ENCODE data around the gene SYT15.
A peak's percentile ranks its signal among the peaks of the same experiment; 100 is the strongest.
"Not testable (repeated sequence)": the region's sequence is repeated elsewhere in the genome, so short reads cannot be mapped to it uniquely, and the experiment has no call there.

SYT15 gene

GRCh38 chr10:46617913-46618312 is 39.0 kb downstream of the SYT15 start:
- not testable (repeated sequence) for H3K4me1 ChIP-seq (ENCODE audit: insufficient read depth, low read length); H3K9ac ChIP-seq (ENCODE audit: low read depth, low read length); H3K9me3 ChIP-seq (ENCODE audit: insufficient read depth, low read depth, low read length); H3K4me3 ChIP-seq (ENCODE audit: low read length); H3K27me3 ChIP-seq (ENCODE audit: insufficient read depth, low read length); H3K36me3 ChIP-seq (ENCODE audit: insufficient read depth, low read depth, low read length); H3K27ac ChIP-seq (ENCODE audit: low read length)

- H3K9me3 ChIP-seq (ENCODE audit: insufficient read depth, low read depth, low read length); H3K4me3 ChIP-seq (ENCODE audit: low read length); H3K27me3 ChIP-seq (ENCODE audit: insufficient read depth, low read length): not testable (repeated sequence)
Observed at GRCh38 chr10:46623899-46624654, 45.1 kb downstream of the SYT15 start.

DNA sequence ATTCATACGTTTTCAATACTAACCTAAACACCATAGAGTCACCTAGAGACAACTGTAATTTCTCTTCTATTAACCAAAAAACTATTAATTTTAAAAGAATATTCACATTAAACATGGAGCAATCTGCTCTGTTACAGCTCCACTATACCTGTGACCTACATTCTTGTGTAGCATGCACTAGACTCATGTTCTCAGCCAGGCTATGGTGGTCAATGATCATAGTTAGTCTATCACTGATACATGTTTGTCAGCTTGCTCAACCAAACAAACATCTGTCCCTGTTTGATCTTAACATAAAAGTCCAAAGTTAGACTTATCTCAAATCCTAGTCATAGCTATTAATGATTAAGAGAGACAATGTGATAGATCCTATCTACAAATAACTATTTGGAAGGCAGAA is 50.9 kb downstream of the SYT15 start:
- H3K4me3 ChIP-seq (ENCODE audit: low read length); H3K27me3 ChIP-seq (ENCODE audit: insufficient read depth, low read length); H3K27ac ChIP-seq (ENCODE audit: low read length); H3K4me1 ChIP-seq (ENCODE audit: insufficient read depth, low read length); H3K9ac ChIP-seq (ENCODE audit: low read depth, low read length); H3K36me3 ChIP-seq (ENCODE audit: insufficient read depth, low read depth, low read length); H3K9me3 ChIP-seq (ENCODE audit: insufficient read depth, low read depth, low read length): not testable (repeated sequence)

More at GRCh38 chr10:46623899-46624654, 45.1 kb downstream of the SYT15 start:
- not testable (repeated sequence) for H3K4me1 ChIP-seq (ENCODE audit: insufficient read depth, low read length); H3K27ac ChIP-seq (ENCODE audit: low read length); H3K36me3 ChIP-seq (ENCODE audit: insufficient read depth, low read depth, low read length); H3K9ac ChIP-seq (ENCODE audit: low read depth, low read length)

- H3K4me1 ChIP-seq (ENCODE audit: insufficient read depth, low read length) = not testable (repeated sequence)
Observed at GRCh38 chr10:46630816-46631215, 51.9 kb downstream of the SYT15 start.

DNA sequence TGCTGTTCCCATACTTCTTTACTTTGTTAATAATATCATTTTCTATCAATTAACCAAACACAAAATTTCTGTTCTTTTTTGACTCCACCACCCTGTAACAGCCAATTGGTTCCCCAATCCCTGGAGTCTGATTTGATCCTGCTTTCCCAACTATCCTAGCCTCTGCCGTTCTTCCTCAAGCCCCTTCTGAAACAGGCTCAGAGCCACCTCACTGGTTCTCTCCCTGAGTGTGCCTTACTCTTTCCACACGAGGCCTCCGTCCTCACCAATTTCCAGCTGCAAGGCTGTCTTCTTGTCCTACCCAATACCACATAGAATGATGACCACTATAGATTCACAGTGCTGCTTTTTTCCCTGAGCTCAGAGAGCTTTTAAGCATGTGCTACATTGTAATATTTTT is 52.8 kb downstream of the SYT15 start:
- H3K9me3 ChIP-seq (ENCODE audit: insufficient read depth, low read depth, low read length); H3K36me3 ChIP-seq (ENCODE audit: insufficient read depth, low read depth, low read length); H3K4me3 ChIP-seq (ENCODE audit: low read length); H3K27ac ChIP-seq (ENCODE audit: low read length); H3K9ac ChIP-seq (ENCODE audit: low read depth, low read length); H3K27me3 ChIP-seq (ENCODE audit: insufficient read depth, low read length); H3K4me1 ChIP-seq (ENCODE audit: insufficient read depth, low read length): not testable (repeated sequence)

More at GRCh38 chr10:46630816-46631215, 51.9 kb downstream of the SYT15 start:
- not testable (repeated sequence) for H3K36me3 ChIP-seq (ENCODE audit: insufficient read depth, low read depth, low read length); H3K27ac ChIP-seq (ENCODE audit: low read length); H3K4me3 ChIP-seq (ENCODE audit: low read length); H3K27me3 ChIP-seq (ENCODE audit: insufficient read depth, low read length); H3K9ac ChIP-seq (ENCODE audit: low read depth, low read length); H3K9me3 ChIP-seq (ENCODE audit: insufficient read depth, low read depth, low read length)

- H3K4me3 ChIP-seq (ENCODE audit: low read length) = not testable (repeated sequence)
Observed at GRCh38 chr10:46634698-46635097, 55.8 kb downstream of the SYT15 start.

GRCh38 chr10:46635364-46635959 is 56.5 kb downstream of the SYT15 start:
- not testable (repeated sequence) for H3K4me1 ChIP-seq (ENCODE audit: insufficient read depth, low read length); H3K9me3 ChIP-seq (ENCODE audit: insufficient read depth, low read depth, low read length); H3K9ac ChIP-seq (ENCODE audit: low read depth, low read length); H3K27ac ChIP-seq (ENCODE audit: low read length); H3K27me3 ChIP-seq (ENCODE audit: insufficient read depth, low read length); H3K36me3 ChIP-seq (ENCODE audit: insufficient read depth, low read depth, low read length)
- H3K4me3 ChIP-seq (ENCODE audit: low read length) = peak overlapping the region; percentile 40; the same call in 1 of the 2 replicates

More at GRCh38 chr10:46634698-46635097, 55.8 kb downstream of the SYT15 start:
- H3K4me1 ChIP-seq (ENCODE audit: insufficient read depth, low read length); H3K27ac ChIP-seq (ENCODE audit: low read length); H3K9me3 ChIP-seq (ENCODE audit: insufficient read depth, low read depth, low read length); H3K27me3 ChIP-seq (ENCODE audit: insufficient read depth, low read length); H3K9ac ChIP-seq (ENCODE audit: low read depth, low read length); H3K36me3 ChIP-seq (ENCODE audit: insufficient read depth, low read depth, low read length): not testable (repeated sequence)

- not testable (repeated sequence) for H3K9me3 ChIP-seq (ENCODE audit: insufficient read depth, low read depth, low read length); H3K9ac ChIP-seq (ENCODE audit: low read depth, low read length); H3K27me3 ChIP-seq (ENCODE audit: insufficient read depth, low read length); H3K36me3 ChIP-seq (ENCODE audit: insufficient read depth, low read depth, low read length); H3K4me3 ChIP-seq (ENCODE audit: low read length); H3K4me1 ChIP-seq (ENCODE audit: insufficient read depth, low read length); H3K27ac ChIP-seq (ENCODE audit: low read length)
Observed at GRCh38 chr10:46640005-46640404, 61.1 kb downstream of the SYT15 start.
